ENCODE data around the gene DGAT2L6.

Gene DGAT2L6, protein sequence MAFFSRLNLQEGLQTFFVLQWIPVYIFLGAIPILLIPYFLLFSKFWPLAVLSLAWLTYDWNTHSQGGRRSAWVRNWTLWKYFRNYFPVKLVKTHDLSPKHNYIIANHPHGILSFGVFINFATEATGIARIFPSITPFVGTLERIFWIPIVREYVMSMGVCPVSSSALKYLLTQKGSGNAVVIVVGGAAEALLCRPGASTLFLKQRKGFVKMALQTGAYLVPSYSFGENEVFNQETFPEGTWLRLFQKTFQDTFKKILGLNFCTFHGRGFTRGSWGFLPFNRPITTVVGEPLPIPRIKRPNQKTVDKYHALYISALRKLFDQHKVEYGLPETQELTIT

DNA sequence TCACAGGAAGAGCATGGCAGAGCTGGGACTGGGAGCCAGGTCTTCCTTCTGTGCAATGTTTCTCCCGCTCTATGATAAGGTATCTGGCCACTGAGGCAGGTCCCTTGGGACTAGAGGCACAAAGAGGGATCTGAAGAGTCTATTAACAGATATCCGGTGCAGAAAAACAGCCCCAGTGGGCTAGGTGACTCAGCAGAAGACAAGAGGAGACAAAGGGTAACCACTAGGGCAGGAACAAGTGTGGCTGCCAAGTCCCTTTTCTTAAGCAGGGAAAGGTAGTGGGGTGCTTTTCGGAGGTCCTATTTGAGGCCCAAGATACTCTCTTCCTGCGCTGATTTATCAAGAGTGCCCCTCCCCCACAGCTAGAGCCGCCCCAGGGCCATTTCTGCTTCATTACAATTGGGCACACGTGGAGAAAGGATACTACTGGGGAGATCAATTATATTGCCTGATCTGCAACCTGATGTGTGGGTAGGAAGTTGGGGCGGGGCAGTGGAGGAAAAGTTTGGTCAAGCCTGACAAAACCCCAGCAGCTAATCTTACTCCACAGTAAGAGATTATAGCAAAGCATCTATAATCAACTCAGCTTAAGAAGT lies at the start of gene DGAT2L6:
Gene DGAT2L6, plus strand, starts transcription at position 546 of the 596 bp plus-strand sequence. CDS start 100 bp downstream, outside the sequence.
- DNase-seq (ENCODE audit: low read depth, low spot score) = no peak

DNA sequence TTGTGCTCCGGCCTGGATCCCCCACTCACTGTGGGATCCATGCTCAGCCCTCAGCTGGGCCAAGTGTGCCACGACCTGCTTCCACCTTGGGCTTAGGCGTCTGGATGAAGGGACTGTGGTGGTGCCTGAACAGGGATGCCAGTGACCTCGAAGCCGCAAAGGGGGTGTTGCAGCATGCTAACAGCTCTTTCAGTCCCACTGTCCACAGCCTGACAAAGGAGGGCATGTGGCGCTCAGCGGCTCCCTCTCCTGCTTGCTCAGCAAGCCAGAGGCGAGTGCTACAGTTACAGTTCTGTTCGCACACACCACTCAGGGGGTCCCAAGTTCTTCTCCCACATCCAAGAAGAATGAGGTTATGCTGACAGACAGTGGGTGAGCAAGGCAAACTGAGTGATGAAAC lies 49.2 kb upstream of the DGAT2L6 start:
- no peak for DNase-seq (ENCODE audit: low read depth, low spot score)

DNA sequence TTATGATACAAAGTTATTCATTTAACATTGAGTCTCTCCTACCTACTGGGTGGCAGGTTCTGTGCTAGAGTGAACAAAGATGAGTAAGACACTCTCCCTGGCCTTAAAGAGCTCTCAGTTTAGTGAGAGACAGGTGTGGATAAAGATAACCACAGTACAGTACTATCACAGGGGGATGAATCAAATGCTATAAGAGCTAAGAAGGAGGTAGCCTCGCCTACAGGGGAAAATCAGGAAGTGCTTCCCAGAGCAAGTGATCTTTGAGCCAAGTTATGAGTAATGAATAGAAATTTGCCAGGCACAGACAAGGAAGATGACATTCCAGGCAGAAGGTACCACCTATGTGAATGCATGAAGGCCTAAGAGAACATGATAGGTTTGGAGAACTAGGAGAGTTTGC lies 47.5 kb upstream of the DGAT2L6 start:
- no peak for DNase-seq (ENCODE audit: low read depth, low spot score)

DNA sequence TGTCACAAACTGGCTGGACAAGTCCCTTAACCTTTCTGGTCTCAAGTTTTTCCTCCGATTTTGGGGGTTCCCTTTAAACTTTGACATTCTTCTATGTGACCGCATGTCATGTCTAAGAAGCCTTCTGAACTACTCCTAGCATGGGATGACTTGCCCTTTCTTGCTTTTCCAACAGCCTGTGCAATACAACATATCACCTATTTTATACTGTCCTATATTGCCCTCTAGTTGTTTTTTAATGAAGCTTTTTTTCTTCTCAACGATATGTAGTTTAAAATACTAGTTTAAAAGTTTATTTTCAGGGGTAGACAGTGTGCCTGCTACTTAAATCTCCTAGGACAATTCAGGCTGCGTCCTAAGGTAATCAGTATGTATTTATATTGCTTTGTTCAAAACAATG lies 45.1 kb upstream of the DGAT2L6 start:
- DNase-seq (ENCODE audit: low read depth, low spot score) = no peak

DNA sequence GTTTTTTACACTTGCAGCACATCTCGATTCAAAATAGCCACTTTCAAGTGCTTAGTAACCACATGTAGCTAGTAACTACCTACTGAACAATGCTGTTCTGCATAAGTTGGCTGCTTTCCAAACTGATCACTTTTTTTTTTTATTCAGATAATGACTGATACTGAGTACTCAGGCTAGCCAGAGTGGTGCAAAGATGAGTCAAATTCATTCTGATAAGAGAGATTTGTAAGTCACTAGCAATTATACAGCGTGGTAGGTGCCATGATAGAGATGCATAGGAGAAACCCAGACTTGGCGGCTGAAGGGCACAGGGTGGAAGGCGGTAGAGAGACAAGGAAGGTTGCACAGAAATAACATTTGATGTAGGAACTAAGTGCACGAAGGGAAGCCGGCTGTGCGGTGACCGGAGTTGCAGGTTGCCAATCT lies 44.4 kb upstream of the DGAT2L6 start:
- no peak for DNase-seq (ENCODE audit: low read depth, low spot score)

DNA sequence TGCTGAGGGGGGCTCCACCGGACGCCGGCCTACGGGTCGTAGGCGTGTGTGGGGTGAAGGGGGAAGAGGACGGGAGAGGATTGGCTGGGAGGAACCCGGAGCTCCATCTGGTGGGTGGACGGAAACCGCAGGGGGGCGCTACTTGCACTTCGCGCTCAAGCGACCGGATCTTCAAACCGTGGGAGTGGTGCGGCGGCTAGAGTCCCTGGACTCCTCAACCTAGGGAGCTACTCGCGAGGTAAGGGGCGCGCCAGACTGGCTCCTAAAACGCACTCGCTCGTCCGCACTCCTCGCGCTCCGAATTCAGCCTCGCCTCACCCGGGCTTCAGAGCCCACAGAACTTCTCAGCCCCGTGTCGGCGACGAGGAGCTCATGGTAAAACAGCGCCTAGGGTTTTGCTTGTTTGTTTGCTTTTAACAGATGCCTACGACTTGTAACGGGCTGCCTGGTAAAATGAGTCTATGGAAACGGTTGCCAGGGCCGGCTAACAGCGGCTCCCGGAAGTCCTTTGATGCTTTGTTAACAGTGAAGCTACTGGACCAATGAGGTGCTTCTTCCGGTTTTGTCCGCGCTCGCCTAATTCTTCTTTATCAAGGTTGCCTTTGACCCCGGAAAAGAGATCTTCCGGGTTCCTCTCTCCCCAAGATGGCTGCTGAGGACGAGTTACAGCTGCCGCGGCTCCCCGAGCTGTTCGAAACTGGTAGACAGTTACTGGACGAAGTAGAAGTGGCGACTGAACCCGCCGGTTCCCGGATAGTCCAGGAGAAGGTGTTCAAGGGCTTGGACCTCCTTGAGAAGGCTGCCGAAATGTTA lies 43.8 kb upstream of the DGAT2L6 start, which contains the start of gene IGBP1:
Gene IGBP1, plus strand, starts transcription at position 145 of the 813 bp plus-strand sequence. Its CDS starts 501 bp downstream, at position 646.
- no peak for DNase-seq (ENCODE audit: low read depth, low spot score)

DNA sequence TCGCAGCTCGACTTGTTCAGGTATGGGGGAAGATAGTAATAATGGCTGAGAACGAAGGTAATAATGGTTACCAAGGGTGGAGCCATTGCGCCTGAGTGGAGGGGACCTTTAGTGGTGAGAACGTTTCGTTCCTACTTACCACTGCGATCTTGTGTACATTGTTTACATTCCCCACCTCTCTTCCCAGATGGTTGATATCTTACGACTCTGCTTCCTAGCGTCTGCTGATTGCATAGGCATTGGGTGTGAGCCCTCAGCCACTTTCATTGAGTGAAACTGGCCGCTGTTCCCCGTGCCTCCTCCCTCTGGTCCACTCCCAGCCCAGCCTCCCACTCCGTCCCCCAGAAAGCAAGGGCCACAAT lies 43.2 kb upstream of the DGAT2L6 start:
- no peak for DNase-seq (ENCODE audit: low read depth, low spot score)

DNA sequence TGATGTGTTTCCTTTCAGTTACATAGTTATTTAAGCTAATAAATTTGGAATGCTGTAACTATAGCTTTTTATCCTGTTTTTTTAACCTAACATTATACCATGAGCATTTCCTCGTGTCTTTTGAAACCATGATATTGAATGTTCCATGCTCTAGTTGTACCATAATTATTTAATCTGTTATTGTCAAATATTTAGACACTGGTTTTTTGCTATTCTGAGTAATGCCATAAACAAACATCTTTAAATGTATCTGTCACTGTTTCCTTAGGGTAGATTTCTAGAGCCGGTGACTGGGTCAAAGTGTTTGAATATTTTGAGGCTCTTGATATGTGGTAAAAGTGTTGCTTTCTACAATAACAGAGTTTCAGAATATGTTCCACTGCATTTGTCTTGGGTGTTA lies 38.7 kb upstream of the DGAT2L6 start:
- DNase-seq (ENCODE audit: low read depth, low spot score) = no peak

DNA sequence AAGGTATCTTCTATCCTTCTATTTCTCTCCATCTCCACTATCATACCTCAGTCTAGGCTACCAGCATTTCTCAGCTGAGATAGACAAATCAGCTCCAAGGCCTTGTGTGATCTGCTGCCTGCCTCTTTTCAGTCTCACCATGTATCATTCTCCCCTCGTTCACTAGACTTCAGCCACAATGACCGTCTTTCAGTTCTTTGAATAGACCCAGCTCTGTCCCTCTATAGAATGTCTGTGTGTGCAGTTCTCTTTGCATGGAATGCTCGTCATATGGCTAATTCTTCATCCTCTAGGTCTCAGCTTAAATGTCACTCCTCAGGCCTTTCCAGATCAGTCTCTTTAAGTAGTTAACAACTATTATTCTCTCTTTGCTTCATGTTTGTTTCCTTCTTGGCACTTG lies 37.5 kb upstream of the DGAT2L6 start:
- no peak for DNase-seq (ENCODE audit: low read depth, low spot score)

DNA sequence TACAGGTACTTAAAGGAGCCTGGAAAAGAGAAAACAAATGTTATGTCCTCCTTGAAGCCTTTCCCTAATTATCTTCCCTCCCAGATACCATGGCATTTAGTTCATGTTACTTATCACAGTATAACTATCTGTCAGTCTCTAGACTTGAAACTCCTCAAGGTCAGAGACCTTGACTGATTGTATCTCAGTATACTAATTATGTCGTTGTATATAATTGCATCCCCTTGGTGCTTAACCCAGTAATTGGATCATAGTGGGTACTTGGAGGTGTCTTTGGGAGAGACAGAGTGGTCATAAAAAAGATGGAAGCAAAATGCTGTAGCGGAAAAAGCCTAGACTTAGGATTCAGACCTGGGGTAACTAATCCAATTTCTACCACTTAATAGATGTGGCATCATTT lies 35.9 kb upstream of the DGAT2L6 start:
- DNase-seq (ENCODE audit: low read depth, low spot score) = no peak

DNA sequence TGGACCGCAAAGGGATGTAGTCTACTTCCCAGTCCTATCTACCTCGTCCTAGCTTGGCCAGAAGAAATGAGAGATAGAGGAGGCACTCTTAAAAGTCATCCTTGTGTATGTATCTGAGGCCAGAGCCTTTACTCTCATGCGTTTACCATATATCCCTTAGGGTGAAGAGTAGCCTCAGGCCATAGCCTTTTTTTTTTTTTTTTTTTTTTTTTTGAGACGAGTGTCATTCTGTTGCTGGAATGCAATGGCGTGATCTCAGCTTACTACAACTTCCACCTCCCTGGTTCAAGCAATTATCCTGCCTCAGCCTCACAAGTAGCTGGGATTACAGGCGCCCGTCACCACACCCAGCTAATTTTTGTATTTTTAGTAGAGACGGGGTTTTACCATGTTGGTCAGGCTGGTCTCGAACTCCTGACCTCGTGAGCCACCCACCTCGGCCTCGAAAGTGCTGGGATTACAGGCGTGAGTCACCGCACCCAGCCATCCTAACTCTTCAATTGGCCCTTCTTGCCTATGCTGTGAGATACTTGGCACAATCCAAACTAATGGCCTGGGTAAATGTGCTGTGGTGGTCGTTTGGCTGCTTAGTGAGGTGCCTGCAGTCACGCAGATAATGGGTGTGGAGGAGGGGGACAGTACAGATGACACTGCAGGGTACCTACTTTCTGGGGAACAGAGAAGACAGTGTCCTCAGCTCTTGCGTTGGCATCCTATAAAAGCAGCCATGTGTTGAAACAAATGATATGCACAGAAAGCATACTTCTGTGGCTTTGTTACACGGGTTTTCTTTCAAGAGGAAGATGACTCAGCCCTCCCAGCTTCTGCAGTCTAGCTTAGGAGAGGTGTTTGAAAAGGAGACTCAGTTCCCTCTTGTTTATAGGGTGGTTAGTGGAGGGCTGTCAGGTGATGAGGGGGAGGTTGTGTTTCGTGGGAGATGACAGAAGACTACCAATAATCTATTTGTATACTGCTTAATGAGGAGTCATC lies 10.4 kb upstream of the DGAT2L6 start:
- DNase-seq (ENCODE audit: low read depth, low spot score) = no peak

DNA sequence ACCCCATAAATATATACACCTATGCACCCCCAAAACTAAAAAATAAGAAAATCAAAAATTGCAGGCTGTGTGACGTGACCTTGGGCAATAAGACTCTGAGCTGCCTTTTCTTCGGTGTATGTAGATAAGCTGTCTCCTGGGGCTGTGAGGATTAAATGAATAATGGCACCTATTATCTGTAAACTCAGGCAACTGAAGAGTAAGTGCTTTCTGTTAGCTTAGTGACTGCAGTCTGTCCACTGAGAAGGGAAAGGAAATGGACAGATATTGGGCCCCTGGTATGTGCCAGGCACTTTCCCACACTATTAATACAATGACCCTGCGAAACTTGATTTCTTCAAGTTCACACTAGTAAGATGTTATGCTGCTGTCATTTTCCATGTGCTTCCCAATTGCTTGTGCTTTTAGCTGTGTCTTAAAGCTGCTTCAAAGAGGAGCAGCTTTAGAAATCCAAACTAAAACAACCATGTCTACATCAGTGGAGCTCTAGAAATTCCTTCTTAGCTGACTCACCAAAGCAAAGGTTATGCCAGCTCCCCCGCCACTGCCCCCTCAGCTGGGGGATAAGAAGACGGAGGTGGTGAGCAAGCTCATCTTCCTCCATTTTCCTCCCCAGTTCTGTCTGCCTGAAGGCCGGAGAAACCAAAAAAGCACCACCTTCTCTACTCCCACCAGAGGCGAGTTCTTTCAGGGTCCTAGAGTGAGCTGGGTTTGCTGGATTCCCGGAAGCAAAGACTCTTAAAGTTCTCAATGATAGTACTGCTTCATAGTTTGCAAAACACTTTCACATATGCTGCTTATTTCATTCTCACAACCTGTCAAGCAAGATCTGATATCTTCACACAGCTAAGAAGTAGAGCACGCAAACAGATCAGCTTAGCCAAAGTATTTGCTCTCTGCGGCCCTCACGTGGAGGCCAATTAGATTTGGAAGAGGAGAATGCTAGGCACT lies 8.8 kb upstream of the DGAT2L6 start:
- no peak for DNase-seq (ENCODE audit: low read depth, low spot score)

DNA sequence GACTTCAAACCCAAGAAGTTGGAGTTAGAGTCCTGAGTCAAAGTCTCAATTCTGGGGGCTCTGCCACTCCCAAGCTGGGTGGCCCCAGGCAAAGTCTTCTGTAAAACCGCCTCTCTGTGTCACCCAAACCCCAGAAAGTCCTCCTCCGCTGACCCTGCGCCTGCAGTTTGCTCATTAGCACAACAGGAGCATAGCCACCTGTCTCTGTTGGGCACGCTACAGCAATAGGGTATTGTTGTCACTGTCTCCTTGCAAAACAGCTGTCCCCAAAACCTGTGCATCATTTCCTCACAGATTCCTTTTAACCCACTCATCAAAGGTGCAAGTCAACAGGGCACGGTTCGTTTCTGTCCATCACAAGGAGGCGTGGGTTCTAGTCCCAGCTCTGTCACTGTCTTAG lies 8.0 kb upstream of the DGAT2L6 start:
- DNase-seq (ENCODE audit: low read depth, low spot score) = no peak

DNA sequence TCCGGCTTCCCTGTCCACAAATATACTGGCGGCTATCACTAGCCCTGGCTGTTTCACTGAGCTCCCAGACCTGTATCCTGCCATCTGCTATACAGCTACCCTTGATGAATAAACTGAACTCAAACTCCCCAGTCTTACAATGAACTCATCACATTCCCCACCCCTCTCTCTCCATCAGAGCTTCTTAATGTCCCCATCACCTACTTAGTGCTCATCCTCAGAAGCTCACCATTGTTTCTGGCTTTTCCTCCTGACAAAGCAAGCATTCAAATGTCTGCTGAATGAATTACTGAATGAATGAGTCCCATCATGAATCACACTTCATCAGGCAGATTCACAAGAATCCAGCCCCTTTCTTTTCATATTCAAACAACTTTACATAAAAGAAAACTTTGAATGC lies 5.7 kb upstream of the DGAT2L6 start:
- no peak for DNase-seq (ENCODE audit: low read depth, low spot score)

DNA sequence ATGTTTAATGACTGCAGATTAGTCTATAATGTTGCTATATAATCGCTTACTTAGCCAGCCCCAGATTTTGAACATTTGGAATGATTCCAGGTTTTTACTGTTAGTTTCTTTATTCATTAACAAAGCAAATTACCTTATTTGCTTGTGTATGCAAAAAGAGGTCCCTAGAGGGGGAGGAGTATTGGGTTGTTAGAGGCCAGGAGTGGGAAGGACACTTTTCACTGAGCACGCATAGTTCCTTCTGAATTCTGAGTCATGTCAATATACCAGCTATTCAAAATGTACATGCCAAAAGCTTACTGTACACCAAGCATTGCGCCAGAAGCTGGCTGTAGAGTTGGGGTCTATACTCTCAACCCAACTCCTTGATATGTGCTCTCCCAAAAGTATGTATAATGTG lies 5.1 kb upstream of the DGAT2L6 start:
- DNase-seq (ENCODE audit: low read depth, low spot score) = no peak

DNA sequence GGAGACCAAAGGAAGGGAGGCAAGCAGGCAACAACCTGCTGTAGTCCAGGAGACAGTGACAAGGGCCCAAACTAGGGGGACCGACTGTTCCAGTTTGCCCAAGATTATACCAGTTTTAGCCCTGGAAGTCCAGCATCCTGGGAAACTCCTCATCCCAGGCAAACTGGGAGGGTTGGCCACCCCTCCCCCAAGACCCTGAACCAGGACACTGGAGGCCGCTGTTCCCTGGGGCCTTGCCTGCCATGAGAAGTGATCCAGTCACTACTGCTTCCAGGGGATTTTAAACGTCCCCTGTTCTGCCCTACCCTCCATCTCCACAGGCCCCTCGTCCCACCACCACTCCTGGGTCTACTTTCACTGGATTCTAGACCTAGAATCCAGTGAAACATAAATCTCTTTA lies 4.3 kb upstream of the DGAT2L6 start:
- DNase-seq (ENCODE audit: low read depth, low spot score) = no peak

DNA sequence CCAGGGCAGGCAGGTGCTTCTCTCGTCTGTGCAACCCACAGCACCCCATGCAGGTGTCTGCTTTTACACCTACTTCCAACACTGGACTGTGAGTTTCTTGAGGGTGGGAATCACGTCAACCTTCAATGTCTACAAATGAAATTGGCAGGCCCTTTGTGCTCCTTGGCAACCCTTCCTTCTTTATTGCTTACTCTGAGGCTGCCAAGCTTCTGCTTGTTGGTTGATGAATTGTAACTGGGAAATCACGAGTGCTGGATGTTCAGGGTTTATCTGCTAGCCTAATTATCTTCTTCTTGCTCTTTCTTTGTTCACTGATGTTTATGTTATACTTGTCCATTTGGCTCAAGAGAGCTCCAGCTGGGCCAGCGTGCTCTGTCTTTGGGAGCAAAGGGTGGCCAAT lies 2.5 kb upstream of the DGAT2L6 start:
- no peak for DNase-seq (ENCODE audit: low read depth, low spot score)

DNA sequence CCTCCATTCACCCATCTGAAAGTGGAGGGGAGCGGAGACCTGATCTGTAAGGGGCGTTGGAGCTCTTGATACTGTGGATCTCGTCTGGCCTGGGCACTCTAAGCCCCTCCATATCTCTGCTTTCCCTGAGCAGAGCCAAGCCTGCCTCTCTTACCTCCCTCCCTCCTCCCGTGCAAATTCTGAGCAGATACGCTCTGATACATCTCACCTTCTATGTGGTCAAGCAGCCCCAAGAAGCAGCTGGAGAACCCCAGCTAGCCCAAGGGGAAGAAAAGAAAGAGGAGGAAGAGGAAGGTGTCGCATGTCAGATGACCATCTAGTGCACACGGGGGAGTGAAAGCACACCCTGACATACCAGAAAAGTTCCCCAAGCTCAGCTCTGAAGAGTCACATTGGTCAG lies 1.9 kb upstream of the DGAT2L6 start:
- DNase-seq (ENCODE audit: low read depth, low spot score) = no peak

DNA sequence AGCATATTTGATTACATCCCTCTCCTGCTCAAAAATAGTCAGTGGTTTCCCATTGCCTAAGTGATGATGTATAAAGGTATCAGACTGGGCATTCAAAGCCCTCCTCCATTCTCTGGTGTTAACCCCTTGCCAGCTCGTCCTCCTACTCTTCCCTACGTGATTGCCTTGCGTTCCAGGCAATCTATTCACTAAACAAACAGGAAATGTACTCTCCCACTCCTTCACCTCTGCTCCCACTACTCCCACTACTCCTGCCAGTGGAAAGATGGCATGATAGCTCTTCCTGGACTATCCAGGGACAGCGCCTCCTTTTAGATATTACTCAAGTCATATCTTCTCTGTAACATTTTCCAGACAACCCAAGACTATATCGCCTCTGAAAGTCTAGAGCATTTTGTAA lies 5.8 kb downstream of the DGAT2L6 start:
- DNase-seq (ENCODE audit: low read depth, low spot score) = no peak

DNA sequence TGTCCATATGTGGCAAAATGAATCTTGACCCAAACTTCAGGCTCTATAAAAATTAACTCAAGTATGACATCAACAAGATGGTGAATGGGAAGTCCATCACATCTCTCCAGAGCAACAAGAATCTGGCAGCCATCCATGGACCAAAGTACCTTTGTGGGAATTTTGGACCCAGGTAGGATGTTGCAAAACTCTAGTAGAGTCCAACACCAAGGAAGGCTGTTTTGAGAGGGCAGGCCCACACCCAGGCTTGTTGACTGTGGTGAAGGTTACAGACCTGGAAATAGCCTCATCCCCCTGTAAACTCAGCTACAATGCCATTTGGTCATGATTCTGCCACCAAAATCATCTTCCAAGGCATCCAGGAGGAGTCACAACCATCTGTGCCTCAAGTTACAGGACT lies 12.9 kb downstream of the DGAT2L6 start:
- no peak for DNase-seq (ENCODE audit: low read depth, low spot score)
